Skeletal muscle satellite cell (primary cell): ENCODE results near the gene CCL26.
"Not testable (repeated sequence)": the region's sequence is repeated elsewhere in the genome, so short reads cannot be mapped to it uniquely, and the experiment has no call there.

Experiments used
- H3K27me3 ChIP-seq: 2 replicates; pipeline ENCODE4 v1.7.0; 2013; ENCODE audit warnings: low read length; ENCODE audit not compliant: control insufficient read depth, insufficient read depth
- H3K36me3 ChIP-seq: 2 replicates; pipeline ENCODE4 v1.7.0; 2013; ENCODE audit warnings: mild to moderate bottlenecking, control low read depth, low read length; ENCODE audit not compliant: insufficient read depth
- H3K4me1 ChIP-seq: 2 replicates; pipeline ENCODE4 v1.7.0; 2013; ENCODE audit warnings: low read length; ENCODE audit not compliant: control insufficient read depth, insufficient read depth
- H3K4me2 ChIP-seq: 2 replicates; pipeline ENCODE4 v1.7.0; 2013; ENCODE audit warnings: mild to moderate bottlenecking, low read length
- H3K4me3 ChIP-seq: 2 replicates; pipeline ENCODE4 v1.7.0; 2013; ENCODE audit warnings: low read length
- H3K9ac ChIP-seq: 2 replicates; pipeline ENCODE4 v1.7.0; 2013; ENCODE audit warnings: mild to moderate bottlenecking, low read depth, low read length, moderate library complexity
- H3K9me3 ChIP-seq: replicated peaks from 2 replicates; pipeline ENCODE4 v1.7.0; 2013; ENCODE audit warnings: mild to moderate bottlenecking, control low read depth, low read length

CCL26 gene

GRCh38 chr7:75721922-75722321 lies 50.1 kb downstream of the CCL26 start:
- H3K9ac ChIP-seq, H3K27me3 ChIP-seq, H3K9me3 ChIP-seq, H3K4me1 ChIP-seq, H3K4me2 ChIP-seq, H3K4me3 ChIP-seq: not testable (repeated sequence)
- H3K36me3 ChIP-seq, result peaks cover 11% of the 10 kb centered on the region

- no peaks in the 10 kb centered on the region for H3K9me3 ChIP-seq
- H3K27me3 ChIP-seq, result no peaks in the 10 kb centered on the region
- no peak overlapping the region for H3K9ac ChIP-seq
- H3K36me3 ChIP-seq, result peaks cover 11% of the 10 kb centered on the region
- peaks cover 13% of the 10 kb centered on the region for H3K4me1 ChIP-seq
- H3K4me3 ChIP-seq, result no peak overlapping the region
- H3K4me2 ChIP-seq, result no peak overlapping the region
These were observed 50.6 kb downstream of the CCL26 start for GRCh38 chr7:75721426-75721825.

GRCh38 chr7:75719626-75720025 lies 52.4 kb downstream of the CCL26 start:
- no peaks in the 10 kb centered on the region for H3K9me3 ChIP-seq
- no peak overlapping the region for H3K9ac ChIP-seq
- no peak overlapping the region for H3K4me3 ChIP-seq
- H3K27me3 ChIP-seq, result no peaks in the 10 kb centered on the region
- peaks cover 11% of the 10 kb centered on the region for H3K36me3 ChIP-seq
- no peak overlapping the region for H3K4me2 ChIP-seq
- peaks cover 17% of the 10 kb centered on the region for H3K4me1 ChIP-seq
